ENCODE data around the gene ZNF140.

DNA sequence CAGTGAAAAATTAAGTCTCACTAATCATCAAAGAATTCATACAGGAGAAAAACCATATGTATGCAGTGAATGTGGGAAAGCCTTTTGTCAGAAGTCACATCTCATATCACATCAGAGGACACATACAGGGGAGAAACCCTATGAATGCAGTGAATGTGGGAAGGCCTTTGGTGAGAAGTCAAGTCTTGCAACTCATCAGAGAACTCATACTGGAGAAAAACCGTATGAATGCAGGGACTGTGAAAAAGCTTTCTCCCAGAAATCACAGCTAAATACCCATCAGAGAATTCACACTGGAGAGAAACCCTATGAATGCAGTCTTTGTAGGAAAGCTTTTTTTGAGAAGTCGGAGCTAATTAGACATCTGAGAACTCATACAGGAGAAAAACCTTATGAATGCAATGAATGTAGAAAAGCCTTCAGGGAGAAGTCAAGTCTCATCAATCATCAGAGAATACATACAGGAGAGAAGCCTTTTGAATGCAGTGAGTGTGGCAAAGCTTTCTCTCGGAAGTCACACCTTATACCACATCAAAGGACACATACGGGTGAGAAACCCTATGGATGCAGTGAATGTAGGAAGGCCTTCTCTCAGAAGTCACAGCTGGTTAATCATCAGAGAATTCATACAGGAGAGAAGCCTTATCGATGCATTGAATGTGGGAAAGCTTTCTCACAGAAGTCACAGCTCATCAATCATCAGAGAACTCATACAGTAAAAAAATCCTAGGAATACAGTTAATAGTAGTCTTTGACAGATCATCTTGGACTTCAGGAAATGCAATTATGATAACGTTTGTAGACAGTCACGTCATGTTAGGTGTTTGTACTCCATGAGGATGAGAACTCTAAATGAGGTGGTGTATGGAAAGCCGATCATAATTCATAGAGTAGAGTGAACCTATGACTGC, 22.3 kb upstream of the ZNF140 start:
- TF ChIP-seq EZH2 (IDR thresholded peaks at IDR 0.05; ENCODE audit: borderline replicate concordance, low read depth, low read length, poor library complexity, severe bottlenecking) (no peak), CTCF (conservative IDR thresholded peaks at IDR 0.05; ENCODE audit: low read depth, low read length) (no peak)
